H9 (cell line): ENCODE measurements around the gene MPZL1. TPM values are rescaled to one million over a fixed set of nuclear protein-coding genes. Genes with fewer than 3 reads are reported as not detected.
"Not testable (repeated sequence)": the region's sequence is repeated elsewhere in the genome, so short reads cannot be mapped to it uniquely, and the experiment has no call there.

Experiments used
- DNase-seq: peaks from one replicate; pipeline ENCODE4 v3.0.0-alpha.2; 2017
- H2AFZ ChIP-seq: one replicate; pipeline ENCODE4 v1.6.1; 2013; ENCODE audit warnings: mild to moderate bottlenecking, low read length, control low read depth, moderate library complexity
- H2AK5ac ChIP-seq: 2 replicates; pipeline ENCODE4 v1.6.1; 2013; ENCODE audit warnings: low read length, control low read depth, mixed read lengths; ENCODE audit not compliant: insufficient read length
- H2BK120ac ChIP-seq: one replicate; pipeline ENCODE4 v1.6.1; 2013; ENCODE audit warnings: low read depth, mild to moderate bottlenecking, low read length, control low read depth, inconsistent platforms; ENCODE audit not compliant: poor library complexity, severe bottlenecking
- H2BK12ac ChIP-seq: 2 replicates; pipeline ENCODE4 v1.6.1; 2013; ENCODE audit warnings: low read length, control low read depth, mixed read lengths, low read depth; ENCODE audit not compliant: insufficient read length
- H2BK15ac ChIP-seq: 2 replicates; pipeline ENCODE4 v1.6.1; 2013; ENCODE audit warnings: low read depth, low read length, control low read depth
- H2BK20ac ChIP-seq: one replicate; pipeline ENCODE4 v1.6.1; 2013; ENCODE audit warnings: low read depth, mild to moderate bottlenecking, low read length, control low read depth, inconsistent platforms; ENCODE audit not compliant: poor library complexity, severe bottlenecking
- H2BK5ac ChIP-seq: 2 replicates; pipeline ENCODE4 v1.6.1; 2013; ENCODE audit warnings: low read length, control low read depth, mixed read lengths; ENCODE audit not compliant: insufficient read length
- H3K14ac ChIP-seq: 2 replicates; pipeline ENCODE4 v1.6.1; 2013; ENCODE audit warnings: low read length, control low read depth; ENCODE audit not compliant: insufficient read depth
- H3K18ac ChIP-seq: 2 replicates; pipeline ENCODE4 v1.6.1; 2013; ENCODE audit warnings: low read depth, mild to moderate bottlenecking, mixed read lengths, low read length, control low read depth; ENCODE audit not compliant: insufficient read length
- H3K23ac ChIP-seq: 2 replicates; pipeline ENCODE4 v1.6.1; 2013; ENCODE audit warnings: low read length, control low read depth, mixed read lengths, low read depth; ENCODE audit not compliant: insufficient read length
- H3K23me2 ChIP-seq: 2 replicates; pipeline ENCODE4 v1.6.1; 2013; ENCODE audit warnings: low read depth, mild to moderate bottlenecking, mixed read lengths, low read length, control low read depth; ENCODE audit not compliant: insufficient read length, poor library complexity, severe bottlenecking
- H3K27ac ChIP-seq: 2 replicates; pipeline ENCODE4 v1.5.1; 2013; ENCODE audit warnings: low read length, control low read depth, mixed read lengths, low read depth; ENCODE audit not compliant: insufficient read length
- H3K27me3 ChIP-seq: 2 replicates; pipeline ENCODE4 v1.6.1; 2013; ENCODE audit warnings: low read length, control low read depth, inconsistent platforms; ENCODE audit not compliant: insufficient read depth
- H3K4ac ChIP-seq: 2 replicates; pipeline ENCODE4 v1.6.1; 2013; ENCODE audit warnings: low read depth, mild to moderate bottlenecking, control low read depth, inconsistent platforms, low read length, moderate library complexity
- H3K4me1 ChIP-seq: 2 replicates; pipeline ENCODE4 v1.6.1; 2013; ENCODE audit warnings: low read length, control low read depth, inconsistent platforms; ENCODE audit not compliant: insufficient read depth
- H3K4me2 ChIP-seq: 2 replicates; pipeline ENCODE4 v1.6.1; 2013; ENCODE audit warnings: low read length, control low read depth, mixed read lengths; ENCODE audit not compliant: insufficient read length, insufficient read depth
- H3K56ac ChIP-seq: 2 replicates; pipeline ENCODE4 v1.6.1; 2013; ENCODE audit warnings: low read depth, mild to moderate bottlenecking, mixed read lengths, low read length, control low read depth; ENCODE audit not compliant: insufficient read length
- H3K79me1 ChIP-seq: 2 replicates; pipeline ENCODE4 v1.6.1; 2013; ENCODE audit warnings: low read depth, mild to moderate bottlenecking, moderate library complexity, low read length, control low read depth, inconsistent platforms; ENCODE audit not compliant: insufficient read depth, poor library complexity, severe bottlenecking
- H3K79me2 ChIP-seq: 2 replicates; pipeline ENCODE4 v1.6.1; 2013; ENCODE audit warnings: low read length, control low read depth, inconsistent platforms; ENCODE audit not compliant: insufficient read depth
- H3K9ac ChIP-seq: 2 replicates; pipeline ENCODE4 v1.6.1; 2013; ENCODE audit warnings: low read length, control low read depth, mixed read lengths; ENCODE audit not compliant: insufficient read length; ENCODE audit errors: extremely low read depth
- H3K9me3 ChIP-seq: one replicate; pipeline ENCODE4 v1.6.1; 2013; ENCODE audit warnings: low read depth, low read length, inconsistent platforms; ENCODE audit not compliant: control insufficient read depth
- H3T11ph ChIP-seq: one replicate; pipeline ENCODE4 v1.6.1; 2013; ENCODE audit warnings: mild to moderate bottlenecking, low read length, control low read depth, inconsistent platforms
- H4K20me1 ChIP-seq: one replicate; pipeline ENCODE4 v1.6.1; 2013; ENCODE audit not compliant: control insufficient read depth, insufficient read length, insufficient read depth
- H4K5ac ChIP-seq: 2 replicates; pipeline ENCODE4 v1.6.1; 2013; ENCODE audit warnings: low read depth, mild to moderate bottlenecking, mixed read lengths, low read length, control low read depth; ENCODE audit not compliant: insufficient read length
- H4K8ac ChIP-seq: replicated peaks from 2 replicates; pipeline ENCODE4 v1.6.1; 2013; ENCODE audit warnings: low read length, control low read depth, mixed read lengths, low read depth; ENCODE audit not compliant: insufficient read length
- H4K91ac ChIP-seq: 2 replicates; pipeline ENCODE4 v1.6.1; 2013; ENCODE audit warnings: low read depth, mild to moderate bottlenecking, moderate library complexity, mixed read lengths, low read length, control low read depth; ENCODE audit not compliant: insufficient read length
- H3K27ac Mint-ChIP-seq, 3 experiments: 2 replicates in 2 of 3; 3 replicates in 1 of 3; pipeline ENCODE4 v1.8.0; 2020 to 2021; ENCODE audit warnings: mixed read lengths in 3 of 3, mild to moderate bottlenecking in 1 of 3, moderate library complexity in 1 of 3
- H3K27me3 Mint-ChIP-seq: 2 replicates; pipeline ENCODE4 v1.8.0; 2021; ENCODE audit warnings: low read depth, mild to moderate bottlenecking, moderate library complexity, mixed read lengths
- H3K36me3 Mint-ChIP-seq, 3 experiments: 2 replicates in 2 of 3; 3 replicates in 1 of 3; pipeline ENCODE4 v1.8.0; 2020 to 2021; ENCODE audit warnings: low read depth in 3 of 3, mixed read lengths in 3 of 3; ENCODE audit not compliant: insufficient read depth in 1 of 3
- H3K4me1 Mint-ChIP-seq, 2 experiments: 2 replicates each; pipeline ENCODE4 v1.8.0; 2020; ENCODE audit warnings: mixed read lengths in 2 of 2
- H3K4me3 Mint-ChIP-seq, 2 experiments: 2 replicates in 1 of 2; 3 replicates in 1 of 2; pipeline ENCODE4 v1.8.0; 2020 to 2021; ENCODE audit warnings: mild to moderate bottlenecking in 2 of 2, mixed read lengths in 2 of 2, moderate library complexity in 1 of 2
- H3K9me3 Mint-ChIP-seq, 2 experiments: 2 replicates in 1 of 2; 3 replicates in 1 of 2; pipeline ENCODE4 v1.8.0; 2020; ENCODE audit warnings: mild to moderate bottlenecking in 2 of 2, mixed read lengths in 2 of 2, moderate library complexity in 1 of 2
- WGBS: extraction: QIAGEN DNeasy Blood & Tissue Kit; methylation state at CpG from one replicate; pipeline ENCODE4 v1.1.7; 2013; ENCODE audit warnings: missing lambda C conversion rate, low lambda C conversion rate, mixed read lengths; ENCODE audit not compliant: insufficient read length; ENCODE audit errors: extremely low coverage; 5-methylcytosine and 5-hydroxymethylcytosine counted together
- total RNA-seq: library from RNA; stranded (reverse); gene quantifications from 2 replicates; pipeline ENCODE4 v1.2.1, GENCODE V29; 2021
- TF ChIP-seq, protein P1 (sequence below): fragments of 200-600 bp; sonication (generic); conservative IDR thresholded peaks from 3 replicates; pipeline ENCODE4 v1.8.0; 2021; ENCODE audit warnings: antibody characterized with exemption, mild to moderate bottlenecking

MPZL1 gene
- total RNA-seq, 1 experiment from 2014 or later = 60.7 TPM

DNA sequence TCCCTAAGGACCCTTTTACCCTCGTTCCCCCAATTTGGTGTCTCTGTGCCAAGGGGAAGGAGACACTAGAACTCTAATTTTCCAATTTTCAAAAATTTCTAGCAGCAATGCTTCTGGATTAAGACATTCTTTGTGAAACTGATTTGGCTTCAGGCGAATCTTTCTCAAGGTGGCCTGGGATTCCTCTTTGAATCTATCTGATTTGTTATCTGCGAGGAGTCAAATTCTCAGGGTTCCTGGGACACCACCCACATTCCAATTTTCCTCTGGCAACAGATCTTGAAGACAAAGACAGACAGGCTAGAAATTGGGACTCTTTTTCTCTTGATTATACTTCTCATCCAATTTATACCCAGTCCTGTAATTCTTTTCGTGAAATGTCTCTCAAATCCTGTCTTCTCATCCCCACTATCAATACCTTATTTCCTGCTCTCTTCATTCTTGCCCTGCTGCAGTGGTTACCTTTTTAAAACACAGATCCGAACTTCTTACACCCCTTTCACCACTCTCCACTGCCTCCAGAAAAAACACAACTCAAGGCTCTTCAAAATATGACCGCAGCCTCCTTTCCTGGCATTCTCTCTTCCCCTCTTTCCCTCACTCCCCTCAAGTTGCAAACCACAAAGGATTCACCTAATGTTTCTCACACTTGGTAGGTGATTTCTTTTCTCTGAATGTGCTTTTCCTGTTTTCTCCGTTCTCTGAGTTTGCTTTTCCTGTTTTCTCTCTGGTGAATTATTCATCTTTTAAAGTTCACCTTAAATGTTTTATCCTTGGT is 2.7 kb upstream of the MPZL1 start:
- Histone ChIP-seq H2BK120ac (no peak overlapping the region), H2BK12ac (no peak overlapping the region), H3K4me2 (no peak overlapping the region), H3K9me3 (no peaks in the 10 kb centered on the region), H3K56ac (no peak overlapping the region), H3K9ac (no peak overlapping the region), H3K4ac (no peak overlapping the region), H2AFZ (peak overlapping the region; percentile 17), H3K27ac (no peak overlapping the region), H2BK20ac (no peak overlapping the region), H4K8ac (no peak overlapping the region), H2BK5ac (no peak overlapping the region), H2BK15ac (no peak overlapping the region), H3K4me1 (peaks cover 11% of the 10 kb centered on the region), H4K91ac (no peak overlapping the region), H4K20me1 (no peaks in the 10 kb centered on the region), H3K79me1 (peaks cover 3% of the 10 kb centered on the region), H3K79me2 (peaks cover 11% of the 10 kb centered on the region; the same call in 1 of the 2 replicates), H3K27me3 (no peaks in the 10 kb centered on the region), H3K18ac (no peak overlapping the region), H3K23me2 (peaks cover 7% of the 10 kb centered on the region), H3K14ac (no peak overlapping the region), H3T11ph (no peak overlapping the region), H3K23ac (no peak overlapping the region), H2AK5ac (no peak overlapping the region), H4K5ac (no peak overlapping the region)
- Mint-ChIP-seq H3K27me3 (peaks cover 4% of the 10 kb centered on the region), H3K36me3 (peaks cover 0 to 2% (median 0%) of the 10 kb centered on the region in 3 experiments; a peak in 2 of 7 replicates), H3K4me3 (peak overlapping the region in 1 of 2 experiments; percentile 3; a peak in 2 of 5 replicates), H3K9me3 (peaks cover 2 to 7% of the 10 kb centered on the region in 2 experiments; a peak in 2 of 5 replicates), H3K4me1 (peaks cover 28 to 31% of the 10 kb centered on the region in 2 experiments), H3K27ac (no peak overlapping the region; a peak in 1 of 7 replicates)
- WGBS = no CpG with 5 or more reads among the region's 7 CpGs
- no peak for DNase-seq
- TF ChIP-seq, protein P1, sequence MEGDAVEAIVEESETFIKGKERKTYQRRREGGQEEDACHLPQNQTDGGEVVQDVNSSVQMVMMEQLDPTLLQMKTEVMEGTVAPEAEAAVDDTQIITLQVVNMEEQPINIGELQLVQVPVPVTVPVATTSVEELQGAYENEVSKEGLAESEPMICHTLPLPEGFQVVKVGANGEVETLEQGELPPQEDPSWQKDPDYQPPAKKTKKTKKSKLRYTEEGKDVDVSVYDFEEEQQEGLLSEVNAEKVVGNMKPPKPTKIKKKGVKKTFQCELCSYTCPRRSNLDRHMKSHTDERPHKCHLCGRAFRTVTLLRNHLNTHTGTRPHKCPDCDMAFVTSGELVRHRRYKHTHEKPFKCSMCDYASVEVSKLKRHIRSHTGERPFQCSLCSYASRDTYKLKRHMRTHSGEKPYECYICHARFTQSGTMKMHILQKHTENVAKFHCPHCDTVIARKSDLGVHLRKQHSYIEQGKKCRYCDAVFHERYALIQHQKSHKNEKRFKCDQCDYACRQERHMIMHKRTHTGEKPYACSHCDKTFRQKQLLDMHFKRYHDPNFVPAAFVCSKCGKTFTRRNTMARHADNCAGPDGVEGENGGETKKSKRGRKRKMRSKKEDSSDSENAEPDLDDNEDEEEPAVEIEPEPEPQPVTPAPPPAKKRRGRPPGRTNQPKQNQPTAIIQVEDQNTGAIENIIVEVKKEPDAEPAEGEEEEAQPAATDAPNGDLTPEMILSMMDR = no peak

DNA sequence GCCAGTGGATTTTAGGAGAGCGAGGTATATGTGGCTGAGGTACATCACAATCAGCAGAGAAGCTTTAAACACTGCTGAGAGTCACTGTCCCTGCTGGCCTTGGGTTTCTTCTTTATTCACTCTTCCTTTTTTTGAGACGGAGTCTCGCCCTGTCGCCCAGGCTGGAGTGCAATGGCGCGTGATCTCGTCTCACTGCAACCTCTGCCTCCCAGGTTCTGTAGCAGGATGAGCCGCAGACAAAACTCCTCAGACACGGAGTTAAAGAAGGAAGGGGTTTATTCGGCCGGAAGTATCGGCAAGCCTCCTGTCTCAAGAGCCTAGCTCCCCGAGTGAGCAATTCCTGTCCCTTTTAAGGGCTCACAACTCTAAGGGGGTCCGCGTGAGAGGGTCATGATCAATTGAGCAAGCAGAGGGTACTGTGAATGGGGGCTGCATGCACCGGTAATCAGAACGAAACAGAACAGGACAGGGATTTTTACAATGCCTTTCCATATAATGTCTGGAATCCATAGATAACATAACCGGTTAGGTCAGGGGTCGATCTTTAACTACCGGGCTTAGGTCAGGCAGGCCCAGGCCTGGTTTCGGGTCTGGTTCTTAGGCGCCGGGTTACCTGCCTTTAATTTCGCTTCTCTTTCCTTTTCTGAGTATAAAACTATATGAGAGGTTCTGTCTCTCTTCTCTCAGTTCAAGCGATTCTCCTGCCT is 1.9 kb upstream of the MPZL1 start:
- H2AK5ac ChIP-seq, H3K36me3 Mint-ChIP-seq, H4K8ac ChIP-seq, DNase-seq, H3K18ac ChIP-seq, H3K23ac ChIP-seq, H3T11ph ChIP-seq, H3K27ac ChIP-seq, H3K4me3 Mint-ChIP-seq, H3K9me3 ChIP-seq, H3K4ac ChIP-seq, H3K27me3 Mint-ChIP-seq, H3K27me3 ChIP-seq, H2BK20ac ChIP-seq, H2BK5ac ChIP-seq, H3K4me2 ChIP-seq, H4K5ac ChIP-seq, H3K9ac ChIP-seq, H2BK15ac ChIP-seq, H2BK120ac ChIP-seq, H3K27ac Mint-ChIP-seq, H3K14ac ChIP-seq, H4K91ac ChIP-seq, H3K9me3 Mint-ChIP-seq, H2BK12ac ChIP-seq, H3K79me1 ChIP-seq, H4K20me1 ChIP-seq, H3K23me2 ChIP-seq, H3K56ac ChIP-seq: not testable (repeated sequence)
- H3K4me1 Mint-ChIP-seq = peaks cover 35 to 37% of the 10 kb centered on the region in 2 experiments
- Histone ChIP-seq H3K4me1 (peaks cover 11% of the 10 kb centered on the region), H3K79me2 (peaks cover 15% of the 10 kb centered on the region; the same call in 1 of the 2 replicates), H2AFZ (peak overlapping the region; percentile 17)
- WGBS = no CpG with 5 or more reads among the region's 25 CpGs
